AG04450 (cell line): ENCODE results near the gene USF1. TPM values are rescaled to one million over a fixed set of nuclear protein-coding genes. Genes with fewer than 3 reads are reported as not detected.

Experiments
- CTCF ChIA-PET: fragments of 300-600, 350-600 bp; formaldehyde crosslinking; extraction: SDS; loops from one replicate; lab custom pipeline; 2022; ENCODE audit warnings: antibody characterized with exemption, inconsistent platforms; lab: Charles Lee
- POLR2A ChIA-PET: fragments of 350-600 bp; formaldehyde crosslinking; extraction: SDS; loops from one replicate; lab custom pipeline; 2021; ENCODE audit warnings: antibody characterized with exemption, inconsistent platforms; lab: Yijun Ruan, JAX
- DNase-seq: peaks from one replicate; pipeline ENCODE4 v3.0.0-alpha.2; 2011; ENCODE audit warnings: low read depth, low spot score
- H3K27ac ChIP-seq: one replicate; pipeline ENCODE4 v1.5.1; 2012; ENCODE audit warnings: low read depth, low read length, control low read depth
- H3K27me3 ChIP-seq: one replicate; pipeline ENCODE4 v1.6.0; 2012; ENCODE audit warnings: low read length; ENCODE audit not compliant: control insufficient read depth, insufficient read depth
- H3K4me3 ChIP-seq: 2 replicates; pipeline ENCODE4 v1.5.1; 2011; ENCODE audit warnings: mild to moderate bottlenecking, low read depth, low read length, control low read depth
- H3K9me3 ChIP-seq: 2 replicates; pipeline ENCODE4 v1.5.1; 2012; ENCODE audit warnings: low read length; ENCODE audit not compliant: control insufficient read depth, insufficient read depth
- polyA plus RNA-seq: library from polyadenylated mRNA; depleted of rRNA; stranded (reverse); fragments of >200 nt; gene quantifications from 2 replicates; pipeline ENCODE4 v1.2.3, GENCODE V29; 2011
- TF ChIP-seq, protein P1 (sequence below): IDR thresholded peaks from 2 replicates; pipeline ENCODE4 v1.5.1; 2011; ENCODE audit warnings: low read depth, low read length, control low read depth, inconsistent platforms

Gene USF1
- polyA plus RNA-seq, 1 experiment: 32.6 TPM

DNA sequence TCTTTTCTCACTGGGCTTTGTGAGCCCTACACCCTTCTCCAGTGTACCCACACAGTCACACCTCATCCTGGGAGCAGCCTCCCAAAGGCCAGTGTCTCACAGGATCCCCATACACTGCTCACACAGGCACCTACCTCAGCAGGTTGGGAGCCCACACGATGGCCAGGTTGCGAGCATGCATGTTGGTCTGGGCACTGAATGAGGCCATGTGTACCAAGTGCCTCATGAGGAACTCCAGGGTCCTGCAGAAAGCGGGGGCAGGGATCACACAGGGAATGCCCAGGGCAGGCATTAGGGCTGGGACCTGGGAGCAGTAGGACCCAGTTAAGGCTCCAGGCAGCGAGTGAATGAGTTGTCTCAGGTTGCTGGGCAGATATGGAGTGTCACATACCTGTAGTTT, 8.5 kb upstream of the USF1 start:
- Histone ChIP-seq H3K27me3 (no peaks in the 10 kb centered on the region), H3K4me3 (no peak overlapping the region), H3K27ac (no peak overlapping the region), H3K9me3 (peaks cover 4% of the 10 kb centered on the region)
- DNase-seq: no peak
- POLR2A ChIA-PET: interaction anchor here (1.1 kb wide), 1 partner anchor 9 kb away, joined by 4 read pairs; the partner anchor contains the start of gene USF1
- CTCF ChIA-PET: interaction anchor here (1.2 kb wide), 1 partner anchor 43 kb away, joined by 3 read pairs; no protein-coding TSS in a partner anchor
- TF ChIP-seq, protein P1, sequence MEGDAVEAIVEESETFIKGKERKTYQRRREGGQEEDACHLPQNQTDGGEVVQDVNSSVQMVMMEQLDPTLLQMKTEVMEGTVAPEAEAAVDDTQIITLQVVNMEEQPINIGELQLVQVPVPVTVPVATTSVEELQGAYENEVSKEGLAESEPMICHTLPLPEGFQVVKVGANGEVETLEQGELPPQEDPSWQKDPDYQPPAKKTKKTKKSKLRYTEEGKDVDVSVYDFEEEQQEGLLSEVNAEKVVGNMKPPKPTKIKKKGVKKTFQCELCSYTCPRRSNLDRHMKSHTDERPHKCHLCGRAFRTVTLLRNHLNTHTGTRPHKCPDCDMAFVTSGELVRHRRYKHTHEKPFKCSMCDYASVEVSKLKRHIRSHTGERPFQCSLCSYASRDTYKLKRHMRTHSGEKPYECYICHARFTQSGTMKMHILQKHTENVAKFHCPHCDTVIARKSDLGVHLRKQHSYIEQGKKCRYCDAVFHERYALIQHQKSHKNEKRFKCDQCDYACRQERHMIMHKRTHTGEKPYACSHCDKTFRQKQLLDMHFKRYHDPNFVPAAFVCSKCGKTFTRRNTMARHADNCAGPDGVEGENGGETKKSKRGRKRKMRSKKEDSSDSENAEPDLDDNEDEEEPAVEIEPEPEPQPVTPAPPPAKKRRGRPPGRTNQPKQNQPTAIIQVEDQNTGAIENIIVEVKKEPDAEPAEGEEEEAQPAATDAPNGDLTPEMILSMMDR: no peak

DNA sequence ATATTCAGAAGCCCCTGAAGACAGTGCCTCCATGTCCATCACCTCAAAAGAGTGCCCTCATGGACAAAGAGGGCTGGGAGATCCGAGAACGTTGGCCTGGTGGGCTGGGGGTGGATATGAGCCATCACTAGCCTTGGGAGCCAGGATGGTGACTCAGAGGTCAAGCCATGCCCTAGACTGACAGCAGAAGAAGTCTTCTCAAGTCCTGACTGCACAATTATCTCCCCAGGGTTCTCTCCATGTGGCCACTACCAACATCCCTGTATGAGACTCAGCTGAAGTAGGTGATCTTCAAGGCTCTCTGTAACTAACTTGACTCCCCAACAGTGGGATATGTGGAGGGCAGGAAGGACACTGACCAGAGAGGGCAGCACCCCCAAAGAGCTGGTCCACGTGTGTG, 7.1 kb upstream of the USF1 start:
- Histone ChIP-seq H3K27ac (no peak overlapping the region), H3K4me3 (no peak overlapping the region), H3K9me3 (peaks cover 16% of the 10 kb centered on the region), H3K27me3 (no peaks in the 10 kb centered on the region)
- POLR2A ChIA-PET: no interaction called here
- CTCF ChIA-PET: no interaction called here
- TF ChIP-seq, protein P1: no peak
- no peak for DNase-seq

DNA sequence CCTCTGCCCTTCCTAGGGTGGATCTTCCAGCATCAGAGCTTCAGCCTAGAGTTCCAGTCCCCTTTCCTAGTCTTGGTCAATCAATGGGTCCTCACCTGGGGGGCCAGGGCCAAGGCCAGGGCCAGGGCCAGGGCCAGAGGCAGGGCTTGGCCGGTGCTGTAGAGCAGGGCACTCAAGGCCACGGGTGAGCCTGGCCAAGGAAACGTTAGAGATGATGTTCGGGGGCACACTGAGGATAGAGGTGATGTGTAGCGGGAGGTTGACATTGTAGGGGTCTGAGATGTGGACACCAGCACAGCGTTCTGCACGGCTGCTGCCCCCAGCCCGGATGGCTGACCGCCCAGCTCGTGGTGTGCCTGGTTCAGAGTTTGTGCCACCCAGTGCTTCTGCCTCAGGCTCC, 5.4 kb upstream of the USF1 start:
- no peak for DNase-seq
- H3K4me3 ChIP-seq: no peak overlapping the region
- H3K27me3 ChIP-seq: no peaks in the 10 kb centered on the region
- ChIA-PET POLR2A (interaction anchor here (0.7 kb wide), 1 partner anchor 63 kb away, joined by 4 read pairs; no protein-coding TSS in a partner anchor), CTCF (interaction anchor here (1.0 kb wide), 1 partner anchor 45 kb away, joined by 3 read pairs; no protein-coding TSS in a partner anchor)
- TF ChIP-seq, protein P1: no peak
- H3K9me3 ChIP-seq: peaks cover 20% of the 10 kb centered on the region
- no peak overlapping the region for H3K27ac ChIP-seq

DNA sequence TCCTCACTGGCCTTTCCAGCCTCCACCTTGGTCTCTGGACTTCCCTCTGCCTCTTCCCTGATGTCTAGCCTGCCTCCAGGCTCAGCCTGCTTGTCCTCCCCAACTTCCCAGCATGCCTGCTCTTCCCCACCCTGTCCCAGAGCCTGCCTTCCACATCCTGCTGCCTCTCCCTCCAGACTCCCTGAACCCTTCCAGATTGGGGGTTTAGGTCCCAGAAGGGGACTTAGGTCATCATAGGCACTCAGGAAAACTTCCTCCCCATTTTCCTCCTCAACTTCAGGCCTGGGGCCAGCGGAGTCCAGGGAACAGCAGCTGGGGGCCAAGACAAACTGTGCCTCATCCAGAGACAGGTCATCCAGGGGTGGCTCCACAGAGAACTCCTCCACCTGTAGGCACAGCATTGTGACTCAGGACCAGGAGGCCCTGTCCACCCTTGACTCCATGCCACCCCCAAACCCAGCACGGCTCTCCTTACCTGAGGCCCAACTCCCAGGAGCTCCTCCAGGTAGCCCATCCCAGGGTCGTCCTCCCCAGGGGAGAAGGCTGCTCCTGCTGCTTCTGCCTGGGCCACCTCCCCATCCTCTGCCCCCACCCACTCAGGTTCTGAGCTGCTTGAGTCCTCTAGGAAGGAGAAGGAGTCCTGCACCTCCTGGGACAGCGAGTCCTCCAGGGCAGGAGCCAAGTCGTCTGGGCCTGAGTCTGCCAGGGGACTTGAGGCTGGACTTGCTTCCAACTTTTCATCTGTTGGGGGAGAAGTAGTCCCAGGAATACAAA, 3.4 kb upstream of the USF1 start:
- Histone ChIP-seq H3K27me3 (no peaks in the 10 kb centered on the region), H3K9me3 (peaks cover 20% of the 10 kb centered on the region), H3K27ac (no peak overlapping the region), H3K4me3 (no peak overlapping the region)
- TF ChIP-seq, protein P1: no peak
- ChIA-PET CTCF (interaction anchor here (2.3 kb wide), 1 partner anchor 51 kb away, joined by 10 read pairs; no protein-coding TSS in a partner anchor), POLR2A (no interaction called here)
- DNase-seq: no peak
